Measurements from ENCODE around the gene ATP9B.
"Not testable (repeated sequence)": the region's sequence is repeated elsewhere in the genome, so short reads cannot be mapped to it uniquely, and the experiment has no call there.

ATP9B gene

DNA sequence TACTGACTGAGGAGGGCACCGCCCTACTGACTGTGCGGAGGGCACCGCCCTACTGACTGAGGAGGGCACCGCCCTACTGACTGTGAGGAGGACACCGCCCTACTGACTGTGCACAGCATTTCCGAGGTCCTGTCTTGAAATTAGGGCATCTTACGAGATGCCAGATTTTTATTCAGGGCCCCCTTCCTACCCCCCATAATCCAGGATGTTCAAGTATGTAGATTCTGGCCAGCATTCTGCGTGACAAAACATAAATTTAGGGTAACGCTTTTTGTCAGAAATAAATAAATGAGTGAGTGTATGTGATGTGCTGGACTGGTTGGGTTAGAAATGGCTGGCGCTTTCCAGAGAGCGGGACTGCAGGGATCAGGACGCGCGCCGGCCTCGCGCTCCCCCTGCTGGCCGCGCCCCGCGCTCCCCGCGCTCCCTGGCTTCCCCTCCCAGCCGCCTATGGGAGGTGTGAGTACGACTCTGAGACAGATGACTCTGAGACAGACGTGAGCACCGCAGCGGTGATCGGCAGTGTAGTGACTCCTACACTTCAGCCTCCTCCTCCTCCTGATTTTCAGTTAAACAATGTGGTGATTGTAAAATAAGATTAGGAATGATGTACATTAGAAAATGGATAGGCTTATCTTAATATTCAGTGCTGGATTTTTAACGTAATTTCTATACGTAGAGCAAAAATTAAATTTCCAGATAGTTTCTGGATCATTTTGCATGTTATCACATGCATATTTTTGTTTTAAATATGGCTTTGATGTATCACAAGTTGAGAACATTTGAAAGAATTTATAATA, 177.3 kb downstream of the ATP9B start:
- in situ Hi-C loops (cut with HindIII; ENCODE audit: low pct_unique_long_range_greater_than_20kb, low sequenced_read_pairs), result no loop called here
- TF ChIP-seq JUND (IDR thresholded peaks at IDR 0.05; ENCODE audit: low read depth), result no peak
- DNase-seq (ENCODE audit: low read depth in 1 of 2, low spot score in 1 of 2), result peak; percentile 41 to 89

DNA sequence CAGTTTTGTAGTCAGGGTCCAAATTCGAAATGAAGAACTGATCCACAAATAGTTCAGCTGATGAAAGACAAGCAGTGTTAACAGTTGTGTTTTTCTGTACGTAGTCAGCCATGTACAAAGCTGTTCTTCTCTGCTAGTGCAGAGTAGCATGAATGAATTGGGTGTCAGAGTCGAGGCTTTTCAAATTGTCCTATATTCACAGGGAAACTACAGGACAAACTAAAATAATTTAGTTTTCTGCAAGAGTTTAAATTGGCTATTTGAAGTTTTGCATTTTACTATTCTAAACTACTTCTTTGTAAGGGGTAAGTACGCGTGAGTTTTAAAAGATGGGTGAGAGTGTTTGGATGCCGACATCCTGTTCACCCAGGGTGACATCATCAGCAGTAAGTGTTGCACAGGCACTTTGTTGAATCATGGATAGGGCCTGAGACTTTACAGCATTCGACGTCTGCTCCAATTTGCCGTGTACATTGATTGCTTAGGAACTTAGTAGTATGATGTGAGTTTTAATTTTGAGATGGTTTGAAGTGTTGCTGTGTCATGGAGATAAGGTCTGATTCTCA, 179.4 kb downstream of the ATP9B start:
- in situ Hi-C loops (cut with HindIII; ENCODE audit: low pct_unique_long_range_greater_than_20kb, low sequenced_read_pairs), result no loop called here
- TF ChIP-seq JUND (IDR thresholded peaks at IDR 0.05; ENCODE audit: low read depth), result no peak
- DNase-seq (ENCODE audit: low read depth in 1 of 2, low spot score in 1 of 2), result no peak

DNA sequence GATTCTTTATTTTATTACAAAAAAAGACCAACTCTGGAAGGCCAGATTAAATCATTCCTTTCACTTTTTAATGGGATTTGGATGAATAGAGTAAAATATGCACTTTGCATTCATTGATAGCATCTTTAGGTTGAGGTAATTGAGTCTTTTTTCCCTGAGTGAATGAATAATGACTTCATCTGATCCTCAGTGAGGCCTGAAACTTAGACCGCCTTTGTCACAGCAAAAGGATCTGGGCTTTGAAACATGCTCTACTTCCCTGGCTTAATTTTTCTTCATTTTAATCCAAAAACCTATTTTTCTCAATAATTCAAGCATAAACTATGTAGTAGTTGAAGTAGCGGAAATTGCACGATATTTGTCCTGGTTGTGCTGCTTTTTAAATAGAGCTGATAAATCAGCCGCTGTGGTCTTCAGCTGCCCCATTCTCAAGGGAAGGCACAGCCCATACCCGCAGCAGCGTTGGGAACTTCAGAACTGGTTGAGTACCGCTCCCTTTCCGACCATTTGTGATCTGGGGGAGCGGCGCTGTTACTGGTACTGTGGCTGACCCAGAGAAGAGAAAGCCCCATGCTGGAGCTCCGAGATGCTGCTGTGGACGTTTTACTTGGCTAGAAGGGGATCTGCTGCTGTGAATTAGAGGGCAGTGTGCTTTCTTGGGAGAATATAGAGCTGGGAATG, 181.2 kb downstream of the ATP9B start:
- in situ Hi-C loops (cut with HindIII; ENCODE audit: low pct_unique_long_range_greater_than_20kb, low sequenced_read_pairs), result no loop called here
- no peak for DNase-seq (ENCODE audit: low read depth in 1 of 2, low spot score in 1 of 2)
- TF ChIP-seq JUND (IDR thresholded peaks at IDR 0.05; ENCODE audit: low read depth), result no peak

DNA sequence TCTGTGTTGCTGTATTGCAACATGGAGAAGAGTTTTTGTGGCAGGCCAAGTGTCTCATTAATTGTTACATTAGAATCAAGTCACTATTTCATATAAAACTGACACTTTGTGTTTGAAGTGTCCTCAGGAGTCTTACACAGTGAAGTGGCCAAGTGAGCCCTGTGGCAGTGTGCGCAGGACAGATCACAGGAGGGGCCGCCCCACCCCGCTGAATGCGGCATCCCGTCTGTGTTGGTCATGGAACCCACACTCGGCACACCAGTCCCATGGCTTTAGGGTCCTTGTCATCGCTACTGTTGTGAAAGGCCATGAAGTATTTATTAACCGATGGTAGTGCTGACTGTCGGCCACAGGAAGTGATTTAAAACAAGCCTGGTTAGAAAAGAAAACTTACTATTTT, 181.8 kb downstream of the ATP9B start:
- no peak for TF ChIP-seq JUND (IDR thresholded peaks at IDR 0.05; ENCODE audit: low read depth)
- DNase-seq (ENCODE audit: low read depth in 1 of 2, low spot score in 1 of 2), result no peak
- in situ Hi-C loops (cut with HindIII; ENCODE audit: low pct_unique_long_range_greater_than_20kb, low sequenced_read_pairs), result no loop called here

DNA sequence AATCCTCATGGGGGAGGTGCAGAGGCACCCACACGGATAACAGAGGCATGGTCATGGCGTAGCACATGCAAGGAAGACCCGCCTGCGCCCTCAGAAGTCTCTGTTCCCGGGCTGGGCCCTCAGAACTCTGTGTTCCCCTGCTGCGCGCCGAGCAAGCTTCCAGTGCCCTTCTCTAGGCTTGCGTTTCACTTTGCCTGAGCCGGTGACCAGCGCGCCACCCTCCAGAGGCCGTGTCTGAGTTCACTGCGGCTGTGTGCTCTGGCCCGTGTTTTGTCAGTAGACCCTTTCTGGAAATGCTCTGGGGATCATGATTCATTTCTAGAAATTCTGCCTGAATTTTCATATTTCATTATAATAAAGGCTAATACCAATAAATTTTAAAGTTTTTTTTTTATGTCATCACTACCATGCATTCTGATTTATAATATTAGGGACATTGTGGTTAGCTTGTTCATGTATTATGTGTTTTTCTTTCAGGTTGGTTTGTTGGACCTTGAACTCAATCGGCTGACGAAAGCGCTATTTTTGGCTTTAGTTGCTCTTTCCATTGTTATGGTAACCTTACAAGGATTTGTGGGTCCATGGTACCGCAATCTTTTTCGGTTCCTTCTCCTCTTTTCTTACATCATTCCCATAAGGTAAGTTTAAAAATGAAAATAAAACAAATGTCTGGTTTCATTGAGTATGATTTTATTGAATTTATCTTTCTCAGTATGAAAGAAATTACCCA, 183.9 kb downstream of the ATP9B start:
- in situ Hi-C loops (cut with HindIII; ENCODE audit: low pct_unique_long_range_greater_than_20kb, low sequenced_read_pairs), result no loop called here
- TF ChIP-seq JUND (IDR thresholded peaks at IDR 0.05; ENCODE audit: low read depth), result no peak
- no peak for DNase-seq (ENCODE audit: low read depth in 1 of 2, low spot score in 1 of 2)

DNA sequence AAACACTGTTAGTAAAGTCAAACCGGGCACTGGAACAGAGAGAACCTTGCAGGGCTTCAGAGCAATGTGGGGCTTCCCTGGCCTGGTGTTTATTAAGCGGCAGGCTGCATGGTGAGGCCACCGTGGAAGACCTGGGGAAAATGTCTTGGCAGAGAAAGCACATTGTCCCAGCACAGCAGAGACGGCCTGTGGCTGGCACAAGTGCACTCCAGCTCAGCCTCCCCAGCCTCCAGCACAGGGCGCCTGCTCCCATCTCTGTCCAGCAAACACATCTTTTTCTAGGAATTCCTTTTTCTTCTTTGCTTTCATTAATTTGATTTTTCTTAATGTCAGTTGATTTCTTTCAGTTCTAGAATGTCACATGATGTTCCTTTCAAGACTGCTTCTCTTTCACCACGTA, 188.3 kb downstream of the ATP9B start:
- no peak for TF ChIP-seq JUND (IDR thresholded peaks at IDR 0.05; ENCODE audit: low read depth)
- in situ Hi-C loops (cut with HindIII; ENCODE audit: low pct_unique_long_range_greater_than_20kb, low sequenced_read_pairs), result no loop called here
- no peak for DNase-seq (ENCODE audit: low read depth in 1 of 2, low spot score in 1 of 2)

DNA sequence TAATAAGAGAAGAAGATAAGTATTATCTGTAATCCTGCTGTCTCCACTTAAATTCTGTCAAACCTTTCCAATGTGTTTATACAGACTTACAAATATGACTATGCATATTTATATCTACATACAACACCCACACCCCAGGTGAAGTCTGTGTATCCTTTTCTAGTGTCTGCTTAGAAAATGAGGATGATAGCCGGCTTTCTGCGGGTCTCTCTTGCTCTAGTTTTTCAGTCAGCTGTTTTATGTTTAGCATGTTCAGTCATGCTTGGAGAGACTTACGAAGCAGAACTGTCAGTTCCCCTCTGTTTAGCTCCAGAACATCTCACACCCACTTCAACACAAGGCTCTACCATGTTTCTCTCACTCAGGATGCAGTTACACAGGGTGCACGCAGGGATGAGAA, 189.3 kb downstream of the ATP9B start:
- TF ChIP-seq JUND (IDR thresholded peaks at IDR 0.05; ENCODE audit: low read depth), result no peak
- in situ Hi-C loops (cut with HindIII; ENCODE audit: low pct_unique_long_range_greater_than_20kb, low sequenced_read_pairs), result no loop called here
- DNase-seq (ENCODE audit: low read depth in 1 of 2, low spot score in 1 of 2), result no peak

DNA sequence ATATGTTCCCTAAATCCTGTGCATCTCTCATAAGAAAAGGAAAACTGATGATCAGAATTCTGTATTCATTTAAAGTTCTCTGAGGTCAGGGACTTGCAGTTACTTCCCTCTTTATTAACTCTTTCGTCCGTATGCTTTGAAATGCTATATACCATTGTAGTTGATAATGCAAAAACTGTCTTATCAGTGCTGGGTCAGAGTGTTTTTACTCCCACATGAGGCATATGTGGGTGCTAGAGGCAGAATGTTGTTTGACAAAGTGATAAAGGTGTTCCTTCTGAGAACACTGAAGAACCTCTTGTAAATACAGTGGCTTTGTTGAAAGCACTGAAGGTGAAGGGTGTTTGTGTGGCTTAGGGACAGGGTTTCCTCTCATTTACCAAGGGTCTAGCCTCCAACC, 190.0 kb downstream of the ATP9B start:
- in situ Hi-C loops (cut with HindIII; ENCODE audit: low pct_unique_long_range_greater_than_20kb, low sequenced_read_pairs), result no loop called here
- DNase-seq (ENCODE audit: low read depth in 1 of 2, low spot score in 1 of 2), result no peak
- no peak for TF ChIP-seq JUND (IDR thresholded peaks at IDR 0.05; ENCODE audit: low read depth)

DNA sequence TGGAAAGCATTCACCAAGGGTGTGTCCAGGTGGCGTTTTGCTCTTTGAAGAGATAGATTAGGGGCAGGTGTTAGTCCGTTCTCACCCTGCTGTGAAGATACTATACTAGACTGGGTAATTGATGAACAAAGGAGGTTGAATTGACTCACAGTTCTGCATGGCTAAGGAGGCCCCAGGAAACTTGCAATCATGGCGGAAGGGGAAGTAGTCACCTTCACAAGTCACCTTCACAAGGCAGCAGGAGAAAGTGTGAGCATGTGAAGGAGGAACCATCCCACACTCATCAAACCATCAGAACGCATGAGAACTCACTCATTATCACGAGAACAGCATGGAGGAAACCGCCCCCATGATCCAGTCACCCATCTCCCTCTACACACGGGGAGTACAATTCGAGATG, 190.8 kb downstream of the ATP9B start:
- DNase-seq (ENCODE audit: low read depth in 1 of 2, low spot score in 1 of 2), result no peak
- in situ Hi-C loops (cut with HindIII; ENCODE audit: low pct_unique_long_range_greater_than_20kb, low sequenced_read_pairs), result no loop called here
- TF ChIP-seq JUND (IDR thresholded peaks at IDR 0.05; ENCODE audit: low read depth), result no peak

DNA sequence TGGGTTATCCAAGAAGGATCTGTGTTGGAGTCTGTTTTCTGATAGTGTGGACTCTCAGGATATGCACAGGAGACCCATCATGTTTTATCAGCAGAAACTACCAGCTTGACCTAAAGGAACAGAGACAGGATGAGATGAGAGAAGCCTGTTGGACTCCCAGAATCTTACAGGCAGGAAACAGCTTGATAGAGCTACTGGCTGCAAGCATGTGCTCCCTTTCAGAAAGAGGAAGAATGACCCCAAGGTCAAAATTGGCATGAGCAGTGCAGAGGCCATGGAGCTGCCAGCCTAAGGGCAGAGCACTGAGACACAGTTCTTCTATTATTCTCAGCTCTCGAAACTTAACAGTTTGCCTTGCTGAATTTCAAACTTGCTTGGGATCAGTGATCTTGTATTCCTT, 191.3 kb downstream of the ATP9B start:
- no peak for DNase-seq (ENCODE audit: low read depth in 1 of 2, low spot score in 1 of 2)
- in situ Hi-C loops (cut with HindIII; ENCODE audit: low pct_unique_long_range_greater_than_20kb, low sequenced_read_pairs), result no loop called here

DNA sequence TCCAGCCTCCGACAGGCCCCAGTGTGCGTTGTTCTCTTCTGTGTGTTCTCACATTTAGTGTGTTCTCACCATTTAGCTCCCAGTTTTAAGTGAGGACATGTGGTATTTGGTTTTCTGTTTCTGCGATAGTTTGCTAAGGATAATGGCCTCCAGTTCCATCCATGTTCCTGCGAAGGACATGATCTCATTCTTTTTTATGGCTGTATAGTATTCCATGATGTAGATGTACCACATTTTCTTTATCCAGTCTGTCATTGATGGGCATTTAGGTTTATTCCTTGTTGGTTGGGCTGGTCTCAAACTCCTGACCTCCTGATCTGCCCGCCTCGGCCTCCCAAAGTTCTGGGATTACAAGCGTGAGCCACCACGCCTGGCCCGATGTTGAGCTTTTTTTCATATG, 195.9 kb downstream of the ATP9B start:
- in situ Hi-C loops (cut with HindIII; ENCODE audit: low pct_unique_long_range_greater_than_20kb, low sequenced_read_pairs); DNase-seq (ENCODE audit: low read depth in 1 of 2, low spot score in 1 of 2): not testable (repeated sequence)

More for the DNA sequence above, 191.3 kb downstream of the ATP9B start:
- no peak for TF ChIP-seq JUND (IDR thresholded peaks at IDR 0.05; ENCODE audit: low read depth)

DNA sequence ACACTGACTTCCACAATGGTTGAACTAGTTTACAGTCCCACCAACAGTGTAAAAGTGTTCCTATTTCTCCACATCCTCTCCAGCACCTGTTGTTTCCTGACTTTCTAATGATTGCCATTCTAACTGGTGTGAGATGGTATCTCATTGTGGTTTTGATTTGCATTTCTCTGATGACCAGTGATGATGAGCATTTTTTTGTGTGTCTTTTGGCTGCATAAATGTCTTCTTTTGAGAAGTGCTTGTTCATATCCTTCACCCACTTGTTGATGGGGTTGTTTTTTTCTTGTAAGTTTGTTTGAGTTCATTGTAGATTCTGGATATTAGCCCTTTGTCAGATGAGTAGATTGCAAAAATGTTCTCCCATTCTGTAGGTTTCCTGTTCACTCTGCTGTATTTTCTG, 202.6 kb downstream of the ATP9B start:
- in situ Hi-C loops (cut with HindIII; ENCODE audit: low pct_unique_long_range_greater_than_20kb, low sequenced_read_pairs), result not testable (repeated sequence)

DNA sequence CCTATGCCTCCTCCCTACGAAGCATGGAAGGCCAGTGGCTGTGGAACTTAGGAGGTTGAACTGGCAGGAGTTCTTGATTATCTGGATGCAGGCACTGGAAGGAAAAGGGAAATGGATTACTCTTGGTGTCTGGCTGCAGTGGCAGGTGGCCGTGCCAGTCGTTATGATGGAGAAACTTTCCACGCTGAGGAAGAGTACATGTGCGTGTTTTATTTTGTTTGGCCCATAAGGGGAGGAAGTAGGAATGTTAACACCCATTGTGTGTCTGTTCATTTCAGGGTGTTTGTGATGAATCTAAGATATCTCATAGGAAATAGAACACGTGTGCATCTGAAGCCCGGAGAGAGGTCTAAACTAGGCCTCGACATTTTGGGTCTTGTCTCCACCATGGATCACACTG, 203.7 kb downstream of the ATP9B start:
- no peak for TF ChIP-seq JUND (IDR thresholded peaks at IDR 0.05; ENCODE audit: low read depth)

More for the DNA sequence above, 202.6 kb downstream of the ATP9B start:
- DNase-seq (ENCODE audit: low read depth in 1 of 2, low spot score in 1 of 2), result not testable (repeated sequence)

More for the DNA sequence above, 203.7 kb downstream of the ATP9B start:
- no peak for DNase-seq (ENCODE audit: low read depth in 1 of 2, low spot score in 1 of 2)
- in situ Hi-C loops (cut with HindIII; ENCODE audit: low pct_unique_long_range_greater_than_20kb, low sequenced_read_pairs), result no loop called here

Measured in T47D (cell line).